Memory B cell (primary cell): ENCODE measurements around the gene CASS4.

ENCODE experiments used
- ATAC-seq: fragments of 150-1000 bp; cut with Tn5 transposase; 2 replicates; pipeline ENCODE4 v1.10.0; 2021; ENCODE audit warnings: low read depth, mild to moderate bottlenecking, moderate library complexity
- DNase-seq, 2 donors: peaks; one replicate each; pipeline ENCODE4 v3.0.0; 2022; ENCODE audit warnings: low spot score in 2 of 2
- H3K27ac Mint-ChIP-seq: one replicate; pipeline ENCODE4 v1.8.0; 2022; ENCODE audit warnings: mild to moderate bottlenecking, moderate library complexity, mixed read lengths
- H3K27me3 Mint-ChIP-seq: one replicate; pipeline ENCODE4 v1.8.0; 2022; ENCODE audit warnings: mixed read lengths
- H3K36me3 Mint-ChIP-seq: one replicate; pipeline ENCODE4 v1.8.0; 2022; ENCODE audit warnings: mild to moderate bottlenecking, mixed read lengths
- H3K4me1 Mint-ChIP-seq: one replicate; pipeline ENCODE4 v1.8.0; 2022; ENCODE audit warnings: mixed read lengths
- H3K4me3 Mint-ChIP-seq: one replicate; pipeline ENCODE4 v1.8.0; 2022; ENCODE audit warnings: mild to moderate bottlenecking, moderate library complexity, mixed read lengths
- H3K9me3 Mint-ChIP-seq: one replicate; pipeline ENCODE4 v1.8.0; 2022; ENCODE audit warnings: mixed read lengths

The CASS4 gene

GRCh38 chr20:56422824-56423189, 10.7 kb downstream of the CASS4 start:
- ATAC-seq (no peak), DNase-seq (no peak)
- H3K27ac Mint-ChIP-seq, result no peak overlapping the region
- H3K27me3 Mint-ChIP-seq, result no peaks in the 10 kb centered on the region
- peaks cover 4% of the 10 kb centered on the region for H3K36me3 Mint-ChIP-seq
- H3K9me3 Mint-ChIP-seq, result no peaks in the 10 kb centered on the region
- peaks cover 7% of the 10 kb centered on the region for H3K4me1 Mint-ChIP-seq
- no peak overlapping the region for H3K4me3 Mint-ChIP-seq

GRCh38 chr20:56423211-56423610, 11.2 kb downstream of the CASS4 start:
- Mint-ChIP-seq H3K27me3 (no peaks in the 10 kb centered on the region), H3K4me3 (no peak overlapping the region), H3K9me3 (no peaks in the 10 kb centered on the region), H3K36me3 (peaks cover 1% of the 10 kb centered on the region), H3K4me1 (peaks cover 10% of the 10 kb centered on the region), H3K27ac (no peak overlapping the region)
- DNase-seq (no peak), ATAC-seq (no peak)

- H3K27ac Mint-ChIP-seq, result no peak overlapping the region
- no peak overlapping the region for H3K4me3 Mint-ChIP-seq
- peaks cover under 1% of the 10 kb centered on the region for H3K36me3 Mint-ChIP-seq
- ATAC-seq (no peak), DNase-seq (no peak)
- no peaks in the 10 kb centered on the region for H3K9me3 Mint-ChIP-seq
- H3K27me3 Mint-ChIP-seq, result no peaks in the 10 kb centered on the region
- H3K4me1 Mint-ChIP-seq, result peaks cover 8% of the 10 kb centered on the region
These were observed 11.8 kb downstream of the CASS4 start for GRCh38 chr20:56423886-56424285.

- Mint-ChIP-seq H3K36me3 (peaks cover 2% of the 10 kb centered on the region), H3K4me1 (peaks cover 16% of the 10 kb centered on the region), H3K9me3 (peaks cover 1% of the 10 kb centered on the region), H3K27me3 (no peaks in the 10 kb centered on the region), H3K27ac (no peak overlapping the region), H3K4me3 (no peak overlapping the region)
- DNase-seq (no peak), ATAC-seq (no peak)
These were observed 12.9 kb downstream of the CASS4 start for GRCh38 chr20:56424931-56425330.

GRCh38 chr20:56426026-56426425, 14.0 kb downstream of the CASS4 start:
- peaks cover 2% of the 10 kb centered on the region for H3K36me3 Mint-ChIP-seq
- ATAC-seq (no peak), DNase-seq (no peak)
- no peaks in the 10 kb centered on the region for H3K27me3 Mint-ChIP-seq
- H3K4me1 Mint-ChIP-seq, result peaks cover 21% of the 10 kb centered on the region
- H3K27ac Mint-ChIP-seq, result no peak overlapping the region
- H3K9me3 Mint-ChIP-seq, result peaks cover 1% of the 10 kb centered on the region
- H3K4me3 Mint-ChIP-seq, result no peak overlapping the region

GRCh38 chr20:56426926-56427325, 14.9 kb downstream of the CASS4 start:
- Mint-ChIP-seq H3K36me3 (peaks cover 2% of the 10 kb centered on the region), H3K4me1 (peaks cover 21% of the 10 kb centered on the region)

GRCh38 chr20:56427797-56428196, 15.7 kb downstream of the CASS4 start:
- H3K27ac Mint-ChIP-seq, result no peak overlapping the region
- H3K9me3 Mint-ChIP-seq, result peaks cover 1% of the 10 kb centered on the region
- peaks cover 2% of the 10 kb centered on the region for H3K36me3 Mint-ChIP-seq
- no peak for ATAC-seq
- no peak overlapping the region for H3K4me3 Mint-ChIP-seq
- peaks cover 18% of the 10 kb centered on the region for H3K4me1 Mint-ChIP-seq
- DNase-seq, result no peak
- no peaks in the 10 kb centered on the region for H3K27me3 Mint-ChIP-seq

More at GRCh38 chr20:56426926-56427325, 14.9 kb downstream of the CASS4 start:
- no peak overlapping the region for H3K4me3 Mint-ChIP-seq
- peaks cover 1% of the 10 kb centered on the region for H3K9me3 Mint-ChIP-seq
- ATAC-seq (no peak), DNase-seq (no peak)
- no peak overlapping the region for H3K27ac Mint-ChIP-seq
- no peaks in the 10 kb centered on the region for H3K27me3 Mint-ChIP-seq

GRCh38 chr20:56428410-56428809, 16.4 kb downstream of the CASS4 start:
- Mint-ChIP-seq H3K9me3 (peaks cover 1% of the 10 kb centered on the region), H3K27ac (no peak overlapping the region), H3K4me3 (no peak overlapping the region), H3K27me3 (no peaks in the 10 kb centered on the region), H3K4me1 (peaks cover 18% of the 10 kb centered on the region), H3K36me3 (peaks cover 2% of the 10 kb centered on the region)
- ATAC-seq (no peak), DNase-seq (no peak)

- Mint-ChIP-seq H3K9me3 (peaks cover 1% of the 10 kb centered on the region), H3K4me3 (peak overlapping the region; percentile 74), H3K4me1 (peaks cover 18% of the 10 kb centered on the region), H3K36me3 (peaks cover 2% of the 10 kb centered on the region), H3K27me3 (no peaks in the 10 kb centered on the region), H3K27ac (no peak overlapping the region)
- no peak for DNase-seq
- ATAC-seq, result no peak
These were observed 16.8 kb downstream of the CASS4 start for GRCh38 chr20:56428881-56429280.

- peaks cover 2% of the 10 kb centered on the region for H3K36me3 Mint-ChIP-seq
- H3K27me3 Mint-ChIP-seq, result no peaks in the 10 kb centered on the region
- DNase-seq (no peak), ATAC-seq (peak; percentile 51)
- peak overlapping the region; percentile 28 for H3K27ac Mint-ChIP-seq
- peaks cover 1% of the 10 kb centered on the region for H3K9me3 Mint-ChIP-seq
- peaks cover 18% of the 10 kb centered on the region for H3K4me1 Mint-ChIP-seq
- H3K4me3 Mint-ChIP-seq, result peak overlapping the region; percentile 74
These were observed 17.4 kb downstream of the CASS4 start for GRCh38 chr20:56429502-56429901.

- no peak for DNase-seq
- Mint-ChIP-seq H3K27ac (peak overlapping the region; percentile 28), H3K27me3 (no peaks in the 10 kb centered on the region), H3K9me3 (peaks cover 1% of the 10 kb centered on the region), H3K4me1 (peaks cover 19% of the 10 kb centered on the region), H3K4me3 (peak overlapping the region; percentile 74), H3K36me3 (peaks cover 2% of the 10 kb centered on the region)
- ATAC-seq, result no peak
These were observed 17.9 kb downstream of the CASS4 start for GRCh38 chr20:56429941-56430340.

GRCh38 chr20:56430461-56430860, 18.4 kb downstream of the CASS4 start:
- Mint-ChIP-seq H3K9me3 (peaks cover 1% of the 10 kb centered on the region), H3K27ac (no peak overlapping the region), H3K4me1 (peaks cover 23% of the 10 kb centered on the region), H3K4me3 (no peak overlapping the region), H3K36me3 (peaks cover 2% of the 10 kb centered on the region), H3K27me3 (no peaks in the 10 kb centered on the region)
- no peak for DNase-seq
- ATAC-seq, result no peak

GRCh38 chr20:56430957-56431356, 18.9 kb downstream of the CASS4 start:
- peaks cover 1% of the 10 kb centered on the region for H3K9me3 Mint-ChIP-seq
- no peaks in the 10 kb centered on the region for H3K27me3 Mint-ChIP-seq
- H3K4me1 Mint-ChIP-seq, result peaks cover 23% of the 10 kb centered on the region
- no peak for ATAC-seq
- H3K4me3 Mint-ChIP-seq, result no peak overlapping the region
- no peak overlapping the region for H3K27ac Mint-ChIP-seq
- DNase-seq, result no peak
- H3K36me3 Mint-ChIP-seq, result peaks cover 2% of the 10 kb centered on the region

GRCh38 chr20:56431471-56431870, 19.4 kb downstream of the CASS4 start:
- H3K4me3 Mint-ChIP-seq, result no peak overlapping the region
- peaks cover 1% of the 10 kb centered on the region for H3K9me3 Mint-ChIP-seq
- ATAC-seq (no peak), DNase-seq (no peak)
- H3K27ac Mint-ChIP-seq, result no peak overlapping the region
- H3K27me3 Mint-ChIP-seq, result no peaks in the 10 kb centered on the region
- peaks cover 23% of the 10 kb centered on the region for H3K4me1 Mint-ChIP-seq
- H3K36me3 Mint-ChIP-seq, result peaks cover 2% of the 10 kb centered on the region

- Mint-ChIP-seq H3K4me3 (no peak overlapping the region), H3K9me3 (peaks cover 1% of the 10 kb centered on the region), H3K27me3 (no peaks in the 10 kb centered on the region), H3K27ac (no peak overlapping the region), H3K36me3 (peaks cover 2% of the 10 kb centered on the region), H3K4me1 (peaks cover 21% of the 10 kb centered on the region)
- no peak for ATAC-seq
- no peak for DNase-seq
These were observed 21.3 kb downstream of the CASS4 start for GRCh38 chr20:56433221-56433879.
